Astrocyte (in vitro differentiated cells and primary cell): ENCODE results near the gene TBL1XR1. TPM values are rescaled to one million over a fixed set of nuclear protein-coding genes. Genes with fewer than 3 reads are reported as not detected.

Experiments used
- DNase-seq: peaks from one replicate; pipeline ENCODE4 v3.0.0-alpha.2; 2010; ENCODE audit warnings: low read depth
- FAIRE-seq: peaks from 2 replicates; lab custom pipeline; 2011; peaks lifted over from hg19 to GRCh38; lab: Jason Lieb, UNC
- H2AFZ ChIP-seq: 2 replicates; pipeline ENCODE4 v1.6.0; 2012; ENCODE audit warnings: low read depth, low read length, inconsistent platforms
- H3K27ac ChIP-seq: 2 replicates; pipeline ENCODE4 v1.5.1; 2011; ENCODE audit warnings: low read depth, low read length, inconsistent platforms
- H3K27me3 ChIP-seq: 2 replicates; pipeline ENCODE4 v1.6.0; 2011; ENCODE audit warnings: low read length, inconsistent platforms; ENCODE audit not compliant: insufficient read depth
- H3K36me3 ChIP-seq: 2 replicates; pipeline ENCODE4 v1.5.1; 2011; ENCODE audit warnings: low read length, inconsistent platforms; ENCODE audit not compliant: insufficient read depth
- H3K4me1 ChIP-seq: 2 replicates; pipeline ENCODE4 v1.5.1; 2011; ENCODE audit warnings: low read length, inconsistent platforms; ENCODE audit not compliant: insufficient read depth
- H3K4me2 ChIP-seq: 2 replicates; pipeline ENCODE4 v1.6.0; 2012; ENCODE audit warnings: low read length, inconsistent platforms
- H3K4me3 ChIP-seq: 2 replicates; pipeline ENCODE4 v1.5.1; 2011; ENCODE audit warnings: low read depth, mild to moderate bottlenecking, low read length, inconsistent platforms; ENCODE audit not compliant: insufficient read depth
- H3K79me2 ChIP-seq: 2 replicates; pipeline ENCODE4 v1.6.0; 2012; ENCODE audit warnings: mild to moderate bottlenecking, low read length, inconsistent platforms; ENCODE audit not compliant: insufficient read depth
- H3K9ac ChIP-seq: 2 replicates; pipeline ENCODE4 v1.6.0; 2012; ENCODE audit warnings: mild to moderate bottlenecking, low read length, inconsistent platforms
- H3K9me3 ChIP-seq: 2 replicates; pipeline ENCODE4 v1.5.1; 2012; ENCODE audit warnings: low read depth, mild to moderate bottlenecking, low read length, inconsistent platforms; ENCODE audit not compliant: insufficient read depth
- H4K20me1 ChIP-seq: 2 replicates; pipeline ENCODE4 v1.6.0; 2012; ENCODE audit warnings: low read length, inconsistent platforms; ENCODE audit not compliant: insufficient read depth
- H3K27ac Mint-ChIP-seq: one replicate; pipeline ENCODE4 v1.8.0; 2021; ENCODE audit warnings: mild to moderate bottlenecking, mixed read lengths; ENCODE audit not compliant: unreplicated experiment
- H3K27me3 Mint-ChIP-seq: one replicate; pipeline ENCODE4 v1.8.0; 2021; ENCODE audit warnings: low read depth, mixed read lengths; ENCODE audit not compliant: unreplicated experiment
- H3K36me3 Mint-ChIP-seq: one replicate; pipeline ENCODE4 v1.8.0; 2021; ENCODE audit warnings: low read depth, mixed read lengths; ENCODE audit not compliant: unreplicated experiment
- H3K4me1 Mint-ChIP-seq: one replicate; pipeline ENCODE4 v1.8.0; 2021; ENCODE audit warnings: low read depth, mixed read lengths; ENCODE audit not compliant: unreplicated experiment
- H3K4me3 Mint-ChIP-seq: one replicate; pipeline ENCODE4 v1.8.0; 2021; ENCODE audit warnings: mild to moderate bottlenecking, moderate library complexity, mixed read lengths; ENCODE audit not compliant: unreplicated experiment
- H3K9me3 Mint-ChIP-seq: one replicate; pipeline ENCODE4 v1.8.0; 2021; ENCODE audit warnings: mild to moderate bottlenecking, mixed read lengths; ENCODE audit not compliant: unreplicated experiment
- EZH2 ChIP-seq: IDR thresholded peaks from 2 replicates; pipeline ENCODE4 v1.6.1; 2012; ENCODE audit warnings: mild to moderate bottlenecking, low read length, inconsistent platforms; ENCODE audit not compliant: insufficient read depth
- total RNA-seq: library from RNA; stranded (reverse); gene quantifications from 2 replicates; pipeline ENCODE4 v1.2.1, GENCODE V29; 2021
- TF ChIP-seq, protein P1 (sequence below): IDR thresholded peaks from 2 replicates; pipeline ENCODE4 v1.5.1; 2011; ENCODE audit warnings: low read depth, mild to moderate bottlenecking, inconsistent platforms, low read length, moderate library complexity; ENCODE audit not compliant: insufficient read depth

TBL1XR1 gene
- total RNA-seq, 1 donor from 2014 or later, result 140 TPM

DNA sequence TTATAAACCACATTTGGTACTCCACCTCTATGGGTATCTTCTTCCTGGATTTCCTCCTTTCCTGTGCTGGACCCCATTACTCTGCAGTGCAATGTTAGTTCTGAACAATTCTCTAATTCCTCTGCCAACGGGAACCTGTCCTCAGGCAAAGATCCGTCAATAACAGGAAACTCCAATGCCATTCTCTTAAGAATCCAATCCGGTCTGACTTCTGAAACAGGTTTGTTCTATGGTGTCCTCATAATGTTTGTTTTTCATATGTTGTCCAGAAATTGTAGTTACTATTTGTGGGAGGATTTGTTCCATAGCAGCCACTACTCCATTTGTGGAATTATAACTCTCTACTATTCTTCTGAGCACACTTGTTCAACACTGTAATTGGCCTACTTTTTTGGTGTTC, 112.7 kb downstream of the TBL1XR1 start:
- H3K27ac ChIP-seq, result no peak overlapping the region
- H3K4me3 Mint-ChIP-seq, result no peak overlapping the region
- H3K27me3 Mint-ChIP-seq, result no peaks in the 10 kb centered on the region
- H3K27ac Mint-ChIP-seq, result no peak overlapping the region
- DNase-seq (no peak), FAIRE-seq (no peak)
- no peak overlapping the region for H3K4me3 ChIP-seq
- peaks cover 3% of the 10 kb centered on the region for H3K36me3 Mint-ChIP-seq
- TF ChIP-seq, protein P1, sequence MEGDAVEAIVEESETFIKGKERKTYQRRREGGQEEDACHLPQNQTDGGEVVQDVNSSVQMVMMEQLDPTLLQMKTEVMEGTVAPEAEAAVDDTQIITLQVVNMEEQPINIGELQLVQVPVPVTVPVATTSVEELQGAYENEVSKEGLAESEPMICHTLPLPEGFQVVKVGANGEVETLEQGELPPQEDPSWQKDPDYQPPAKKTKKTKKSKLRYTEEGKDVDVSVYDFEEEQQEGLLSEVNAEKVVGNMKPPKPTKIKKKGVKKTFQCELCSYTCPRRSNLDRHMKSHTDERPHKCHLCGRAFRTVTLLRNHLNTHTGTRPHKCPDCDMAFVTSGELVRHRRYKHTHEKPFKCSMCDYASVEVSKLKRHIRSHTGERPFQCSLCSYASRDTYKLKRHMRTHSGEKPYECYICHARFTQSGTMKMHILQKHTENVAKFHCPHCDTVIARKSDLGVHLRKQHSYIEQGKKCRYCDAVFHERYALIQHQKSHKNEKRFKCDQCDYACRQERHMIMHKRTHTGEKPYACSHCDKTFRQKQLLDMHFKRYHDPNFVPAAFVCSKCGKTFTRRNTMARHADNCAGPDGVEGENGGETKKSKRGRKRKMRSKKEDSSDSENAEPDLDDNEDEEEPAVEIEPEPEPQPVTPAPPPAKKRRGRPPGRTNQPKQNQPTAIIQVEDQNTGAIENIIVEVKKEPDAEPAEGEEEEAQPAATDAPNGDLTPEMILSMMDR, result no peak
- TF ChIP-seq EZH2, result no peak
- H3K79me2 ChIP-seq, result peaks cover 96% of the 10 kb centered on the region
- no peaks in the 10 kb centered on the region for H3K27me3 ChIP-seq
- H3K36me3 ChIP-seq, result peaks cover 3% of the 10 kb centered on the region
- peaks cover 67% of the 10 kb centered on the region for H4K20me1 ChIP-seq
- no peak overlapping the region for H3K9ac ChIP-seq
- peaks cover 8% of the 10 kb centered on the region for H3K4me1 Mint-ChIP-seq
- H2AFZ ChIP-seq, result no peak overlapping the region
- no peaks in the 10 kb centered on the region for H3K9me3 ChIP-seq
- H3K4me1 ChIP-seq, result no peaks in the 10 kb centered on the region
- no peak overlapping the region for H3K4me2 ChIP-seq
- peaks cover 4% of the 10 kb centered on the region for H3K9me3 Mint-ChIP-seq

DNA sequence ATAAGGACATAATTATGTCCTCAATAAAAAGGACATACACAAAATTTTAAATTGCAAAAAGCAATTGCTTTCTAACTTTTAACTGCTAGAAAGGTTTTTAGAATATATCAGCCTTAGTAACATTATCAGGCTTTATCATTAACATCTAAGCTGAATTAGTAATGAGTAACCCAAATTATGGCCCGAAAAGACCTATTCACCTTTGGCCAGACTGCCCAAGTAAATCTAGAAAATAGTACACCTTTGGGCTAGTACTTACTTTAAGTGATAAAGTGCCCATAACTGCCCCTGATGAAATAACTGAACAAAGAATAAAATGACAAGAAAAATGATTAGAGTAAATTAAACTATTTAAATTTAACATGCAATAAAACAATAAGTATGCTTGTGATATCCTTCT, 117.2 kb downstream of the TBL1XR1 start:
- no peak overlapping the region for H2AFZ ChIP-seq
- H3K36me3 ChIP-seq, result peaks cover 4% of the 10 kb centered on the region
- H3K4me1 ChIP-seq, result no peaks in the 10 kb centered on the region
- Mint-ChIP-seq H3K27me3 (no peaks in the 10 kb centered on the region), H3K9me3 (peaks cover 4% of the 10 kb centered on the region), H3K4me1 (no peaks in the 10 kb centered on the region), H3K27ac (no peak overlapping the region), H3K36me3 (peaks cover 7% of the 10 kb centered on the region), H3K4me3 (no peak overlapping the region)
- no peak for FAIRE-seq
- H3K79me2 ChIP-seq, result peaks cover 89% of the 10 kb centered on the region
- peaks cover 71% of the 10 kb centered on the region for H4K20me1 ChIP-seq
- no peak overlapping the region for H3K4me2 ChIP-seq
- H3K27me3 ChIP-seq, result no peaks in the 10 kb centered on the region
- TF ChIP-seq, protein P1, result no peak
- TF ChIP-seq EZH2, result no peak
- no peak overlapping the region for H3K9ac ChIP-seq
- no peaks in the 10 kb centered on the region for H3K9me3 ChIP-seq
- DNase-seq, result no peak
- H3K27ac ChIP-seq, result no peak overlapping the region
- no peak overlapping the region for H3K4me3 ChIP-seq

DNA sequence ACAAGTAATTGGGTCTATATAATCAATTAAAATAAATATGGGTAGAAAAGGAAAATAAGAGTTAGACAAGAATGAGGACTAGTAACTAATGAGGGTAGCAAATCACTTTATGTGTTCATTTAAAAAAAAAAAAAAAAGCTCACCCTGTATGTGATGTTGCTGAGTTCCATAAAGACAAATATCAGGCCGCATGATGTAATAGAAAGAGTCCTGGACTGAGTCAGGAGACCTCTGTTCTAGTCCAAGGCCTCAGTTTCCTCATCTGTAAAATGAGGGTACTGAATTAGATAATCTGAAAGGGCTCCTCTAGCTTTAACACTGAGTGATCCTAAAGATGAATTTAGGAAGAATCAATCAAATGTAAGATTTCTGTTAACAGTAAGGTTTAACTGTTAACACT, 117.6 kb downstream of the TBL1XR1 start:
- Histone ChIP-seq H3K79me2 (peaks cover 89% of the 10 kb centered on the region), H3K27ac (no peak overlapping the region), H3K9ac (no peak overlapping the region), H3K9me3 (no peaks in the 10 kb centered on the region), H3K4me1 (no peaks in the 10 kb centered on the region), H3K36me3 (peaks cover 7% of the 10 kb centered on the region), H3K4me3 (no peak overlapping the region), H3K27me3 (no peaks in the 10 kb centered on the region), H3K4me2 (no peak overlapping the region), H2AFZ (no peak overlapping the region), H4K20me1 (peaks cover 71% of the 10 kb centered on the region)
- H3K4me3 Mint-ChIP-seq, result no peak overlapping the region
- H3K27me3 Mint-ChIP-seq, result no peaks in the 10 kb centered on the region
- no peak overlapping the region for H3K27ac Mint-ChIP-seq
- peaks cover 10% of the 10 kb centered on the region for H3K36me3 Mint-ChIP-seq
- no peak for TF ChIP-seq EZH2
- TF ChIP-seq, protein P1, result no peak
- H3K9me3 Mint-ChIP-seq, result peaks cover 4% of the 10 kb centered on the region
- no peaks in the 10 kb centered on the region for H3K4me1 Mint-ChIP-seq
- no peak for DNase-seq
- FAIRE-seq, result no peak
